EH (cell line): ENCODE results near the gene NUDT21.
A peak's percentile ranks its signal among the peaks of the same experiment; 100 is the strongest.
"Not testable (repeated sequence)": the region's sequence is repeated elsewhere in the genome, so short reads cannot be mapped to it uniquely, and the experiment has no call there.

Experiments
- DNase-seq: peaks from one replicate; pipeline ENCODE4 v3.0.0-alpha.2; 2015; ENCODE audit warnings: low read depth

Gene NUDT21

GRCh38 chr16:56419740-56420548 is 31.2 kb downstream of the NUDT21 start:
- DNase-seq = no peak

GRCh38 chr16:56417138-56417537 is 34.0 kb downstream of the NUDT21 start:
- no peak for DNase-seq

- no peak for DNase-seq
Measured at GRCh38 chr16:56415875-56416274, 35.3 kb downstream of the NUDT21 start.

- no peak for DNase-seq
Measured at GRCh38 chr16:56414366-56414765, 36.8 kb downstream of the NUDT21 start.

GRCh38 chr16:56413381-56413780 is 37.8 kb downstream of the NUDT21 start:
- DNase-seq = no peak

- DNase-seq = no peak
Measured at GRCh38 chr16:56411624-56412023, 39.5 kb downstream of the NUDT21 start.

- DNase-seq = no peak
Measured at GRCh38 chr16:56411123-56411522, 40.0 kb downstream of the NUDT21 start.

GRCh38 chr16:56409195-56409594 is 41.9 kb downstream of the NUDT21 start:
- peak; percentile 44 for DNase-seq

- no peak for DNase-seq
Measured at GRCh38 chr16:56408379-56409098, 42.6 kb downstream of the NUDT21 start.

GRCh38 chr16:56405977-56406672 is 45.0 kb downstream of the NUDT21 start:
- DNase-seq = no peak

GRCh38 chr16:56401482-56401881 is 49.6 kb downstream of the NUDT21 start:
- DNase-seq = no peak

GRCh38 chr16:56400458-56400857 is 50.7 kb downstream of the NUDT21 start:
- DNase-seq = no peak

- no peak for DNase-seq
Measured at GRCh38 chr16:56399486-56399885, 51.6 kb downstream of the NUDT21 start.

GRCh38 chr16:56399047-56399446 is 52.1 kb downstream of the NUDT21 start:
- no peak for DNase-seq

GRCh38 chr16:56396724-56397123 is 54.4 kb downstream of the NUDT21 start:
- not testable (repeated sequence) for DNase-seq

- peak; percentile 100 for DNase-seq
Measured at GRCh38 chr16:56389554-56389953, 61.6 kb downstream of the NUDT21 start.

GRCh38 chr16:56388209-56388608 is 62.9 kb downstream of the NUDT21 start:
- DNase-seq = peak; percentile 60

- DNase-seq = peak; percentile 76
Measured at GRCh38 chr16:56387396-56387795, 63.7 kb downstream of the NUDT21 start.

- DNase-seq = no peak
Measured at GRCh38 chr16:56384074-56384721, 66.9 kb downstream of the NUDT21 start.

GRCh38 chr16:56382901-56383355 is 68.2 kb downstream of the NUDT21 start:
- DNase-seq = peak; percentile 74

GRCh38 chr16:56382459-56382858 is 68.7 kb downstream of the NUDT21 start:
- DNase-seq = no peak
